ENCODE measurements around the gene LAMA3.
"Not testable (repeated sequence)": the region's sequence is repeated elsewhere in the genome, so short reads cannot be mapped to it uniquely, and the experiment has no call there.

Gene LAMA3

GRCh38 chr18:23706971-23707640, 17.9 kb downstream of the LAMA3 start:
- no peak for DNase-seq (ENCODE audit: low spot score)

- no peak for DNase-seq (ENCODE audit: low spot score)
These were observed 20.8 kb downstream of the LAMA3 start for GRCh38 chr18:23710068-23710527.

- no peak for DNase-seq (ENCODE audit: low spot score)
These were observed 21.7 kb downstream of the LAMA3 start for GRCh38 chr18:23710946-23711345.

GRCh38 chr18:23711426-23711825, 22.2 kb downstream of the LAMA3 start:
- DNase-seq (ENCODE audit: low spot score): no peak

- no peak for DNase-seq (ENCODE audit: low spot score)
These were observed 23.2 kb downstream of the LAMA3 start for GRCh38 chr18:23712445-23712844.

GRCh38 chr18:23714576-23714975, 25.3 kb downstream of the LAMA3 start:
- no peak for DNase-seq (ENCODE audit: low spot score)

GRCh38 chr18:23716079-23716478, 26.8 kb downstream of the LAMA3 start:
- not testable (repeated sequence) for DNase-seq (ENCODE audit: low spot score)

- DNase-seq (ENCODE audit: low spot score): no peak
These were observed 27.3 kb downstream of the LAMA3 start for GRCh38 chr18:23716516-23716915.

GRCh38 chr18:23716966-23717365, 27.7 kb downstream of the LAMA3 start:
- no peak for DNase-seq (ENCODE audit: low spot score)

- no peak for DNase-seq (ENCODE audit: low spot score)
These were observed 29.0 kb downstream of the LAMA3 start for GRCh38 chr18:23718243-23718720.

- DNase-seq (ENCODE audit: low spot score): no peak
These were observed 29.5 kb downstream of the LAMA3 start for GRCh38 chr18:23718731-23719130.

GRCh38 chr18:23719634-23720201, 30.5 kb downstream of the LAMA3 start:
- no peak for DNase-seq (ENCODE audit: low spot score)

GRCh38 chr18:23721696-23722480, 32.6 kb downstream of the LAMA3 start:
- DNase-seq (ENCODE audit: low spot score): no peak

- DNase-seq (ENCODE audit: low spot score): no peak
These were observed 33.4 kb downstream of the LAMA3 start for GRCh38 chr18:23722646-23723045.

GRCh38 chr18:23723121-23723520, 33.9 kb downstream of the LAMA3 start:
- DNase-seq (ENCODE audit: low spot score): no peak

- no peak for DNase-seq (ENCODE audit: low spot score)
These were observed 35.4 kb downstream of the LAMA3 start for GRCh38 chr18:23724681-23725080.

GRCh38 chr18:23725351-23725750, 36.1 kb downstream of the LAMA3 start:
- DNase-seq (ENCODE audit: low spot score): no peak

GRCh38 chr18:23725827-23726661, 36.8 kb downstream of the LAMA3 start:
- no peak for DNase-seq (ENCODE audit: low spot score)

- no peak for DNase-seq (ENCODE audit: low spot score)
These were observed 38.6 kb downstream of the LAMA3 start for GRCh38 chr18:23727707-23728493.

- DNase-seq (ENCODE audit: low spot score): no peak
These were observed 41.6 kb downstream of the LAMA3 start for GRCh38 chr18:23730857-23731256.

GRCh38 chr18:23731861-23732260, 42.6 kb downstream of the LAMA3 start:
- DNase-seq (ENCODE audit: low spot score): no peak

Data from CD4-positive, alpha-beta T cell treated with Interleukin-2 at 100 ng/mL for 4 hours (primary cell).